Esophagus squamous epithelium (tissue), 4 donors: ENCODE results near the gene PARL.

Source experiments
- POLR2A ChIP-seq, 4 donors: fragments of 450-650 bp; IDR thresholded peaks; one replicate each; pipeline ENCODE4 v1.6.1; 2017; ENCODE audit warnings: antibody characterized with exemption in 4 of 4, mild to moderate bottlenecking in 4 of 4, moderate library complexity in 3 of 4
- TF ChIP-seq, protein P1 (sequence below), 6 experiments: fragments of 450-650 bp in 4 of 6; fragments of 200-600 bp in 2 of 6; sonication (generic) in 2 of 6; IDR thresholded peaks; one replicate each; pipeline ENCODE4 v1.5.1; 2016 to 2019; ENCODE audit warnings: antibody characterized with exemption in 6 of 6, mild to moderate bottlenecking in 4 of 6, moderate library complexity in 4 of 6

GRCh38 chr3:183829466-183829865 is 55.2 kb downstream of the PARL start:
- TF ChIP-seq, protein P1, sequence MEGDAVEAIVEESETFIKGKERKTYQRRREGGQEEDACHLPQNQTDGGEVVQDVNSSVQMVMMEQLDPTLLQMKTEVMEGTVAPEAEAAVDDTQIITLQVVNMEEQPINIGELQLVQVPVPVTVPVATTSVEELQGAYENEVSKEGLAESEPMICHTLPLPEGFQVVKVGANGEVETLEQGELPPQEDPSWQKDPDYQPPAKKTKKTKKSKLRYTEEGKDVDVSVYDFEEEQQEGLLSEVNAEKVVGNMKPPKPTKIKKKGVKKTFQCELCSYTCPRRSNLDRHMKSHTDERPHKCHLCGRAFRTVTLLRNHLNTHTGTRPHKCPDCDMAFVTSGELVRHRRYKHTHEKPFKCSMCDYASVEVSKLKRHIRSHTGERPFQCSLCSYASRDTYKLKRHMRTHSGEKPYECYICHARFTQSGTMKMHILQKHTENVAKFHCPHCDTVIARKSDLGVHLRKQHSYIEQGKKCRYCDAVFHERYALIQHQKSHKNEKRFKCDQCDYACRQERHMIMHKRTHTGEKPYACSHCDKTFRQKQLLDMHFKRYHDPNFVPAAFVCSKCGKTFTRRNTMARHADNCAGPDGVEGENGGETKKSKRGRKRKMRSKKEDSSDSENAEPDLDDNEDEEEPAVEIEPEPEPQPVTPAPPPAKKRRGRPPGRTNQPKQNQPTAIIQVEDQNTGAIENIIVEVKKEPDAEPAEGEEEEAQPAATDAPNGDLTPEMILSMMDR (IDR thresholded peaks at IDR 0.05), result no peak
- no peak for TF ChIP-seq POLR2A (IDR thresholded peaks at IDR 0.05)
